Measurements from ENCODE around the gene ETNK2.

DNA sequence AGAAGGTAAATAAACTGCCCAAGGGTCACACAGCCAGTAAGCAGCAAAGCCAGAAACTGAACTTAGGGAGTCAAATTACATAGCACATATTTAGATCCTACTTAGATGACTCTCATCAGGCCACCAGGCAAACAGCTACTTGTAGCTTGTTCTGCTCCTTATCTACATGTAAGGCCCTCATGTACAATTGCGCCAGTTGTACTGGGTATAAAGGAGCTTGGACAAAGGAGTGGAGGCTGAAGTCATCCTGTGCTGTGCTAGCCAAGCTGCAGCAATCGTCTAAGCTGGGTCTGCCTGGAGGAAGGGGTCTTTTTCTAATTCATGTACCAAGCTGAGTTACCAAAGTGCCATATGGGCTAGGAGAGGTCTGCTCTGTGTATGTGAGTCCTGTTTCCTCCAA is 12.8 kb downstream of the ETNK2 start:
- TF ChIP-seq, protein P1, sequence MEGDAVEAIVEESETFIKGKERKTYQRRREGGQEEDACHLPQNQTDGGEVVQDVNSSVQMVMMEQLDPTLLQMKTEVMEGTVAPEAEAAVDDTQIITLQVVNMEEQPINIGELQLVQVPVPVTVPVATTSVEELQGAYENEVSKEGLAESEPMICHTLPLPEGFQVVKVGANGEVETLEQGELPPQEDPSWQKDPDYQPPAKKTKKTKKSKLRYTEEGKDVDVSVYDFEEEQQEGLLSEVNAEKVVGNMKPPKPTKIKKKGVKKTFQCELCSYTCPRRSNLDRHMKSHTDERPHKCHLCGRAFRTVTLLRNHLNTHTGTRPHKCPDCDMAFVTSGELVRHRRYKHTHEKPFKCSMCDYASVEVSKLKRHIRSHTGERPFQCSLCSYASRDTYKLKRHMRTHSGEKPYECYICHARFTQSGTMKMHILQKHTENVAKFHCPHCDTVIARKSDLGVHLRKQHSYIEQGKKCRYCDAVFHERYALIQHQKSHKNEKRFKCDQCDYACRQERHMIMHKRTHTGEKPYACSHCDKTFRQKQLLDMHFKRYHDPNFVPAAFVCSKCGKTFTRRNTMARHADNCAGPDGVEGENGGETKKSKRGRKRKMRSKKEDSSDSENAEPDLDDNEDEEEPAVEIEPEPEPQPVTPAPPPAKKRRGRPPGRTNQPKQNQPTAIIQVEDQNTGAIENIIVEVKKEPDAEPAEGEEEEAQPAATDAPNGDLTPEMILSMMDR (IDR thresholded peaks at IDR 0.05): no peak
- TF ChIP-seq POLR2A (IDR thresholded peaks at IDR 0.05): no peak

All from body of pancreas (tissue), 4 donors.